ENCODE measurements around the gene GTF2F1. TPM values are rescaled to one million over a fixed set of nuclear protein-coding genes. Genes with fewer than 3 reads are reported as not detected.
"Not testable (repeated sequence)": the region's sequence is repeated elsewhere in the genome, so short reads cannot be mapped to it uniquely, and the experiment has no call there.

Gene GTF2F1
- polyA plus RNA-seq, 3 donors: 75.2 to 92.3 (median 79.6) TPM

GRCh38 chr19:6360445-6360844 is 32.5 kb downstream of the GTF2F1 start:
- DNase-seq (ENCODE audit: low read depth in 3 of 3, low spot score in 2 of 3): not testable (repeated sequence)

GRCh38 chr19:6359568-6360341 is 33.2 kb downstream of the GTF2F1 start:
- no peak for DNase-seq (ENCODE audit: low read depth in 3 of 3, low spot score in 2 of 3)

DNA sequence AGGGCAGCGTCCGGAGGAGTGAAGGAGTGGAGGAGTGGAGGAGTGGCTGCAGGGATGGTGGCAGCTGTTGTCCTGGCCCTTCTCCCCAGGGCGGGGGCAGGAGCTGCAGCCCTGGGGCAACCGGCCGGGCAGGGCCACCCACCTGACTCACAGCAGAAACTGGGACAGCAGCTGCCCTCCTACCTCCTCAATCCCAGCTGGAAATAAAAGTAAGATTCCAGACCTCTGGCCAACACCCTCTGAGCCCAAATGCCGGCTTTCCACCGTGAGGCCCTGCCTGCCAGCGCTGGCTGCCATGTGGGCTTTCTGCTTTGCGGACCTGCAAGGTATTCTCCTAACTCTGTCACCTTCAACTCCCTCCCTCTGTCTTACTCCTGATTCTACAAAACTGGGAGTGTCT is 35.0 kb downstream of the GTF2F1 start:
- DNase-seq (ENCODE audit: low read depth in 3 of 3, low spot score in 2 of 3): no peak

- no peak for DNase-seq (ENCODE audit: low read depth in 3 of 3, low spot score in 2 of 3)
Measured at GRCh38 chr19:6357174-6357573, 35.8 kb downstream of the GTF2F1 start.

DNA sequence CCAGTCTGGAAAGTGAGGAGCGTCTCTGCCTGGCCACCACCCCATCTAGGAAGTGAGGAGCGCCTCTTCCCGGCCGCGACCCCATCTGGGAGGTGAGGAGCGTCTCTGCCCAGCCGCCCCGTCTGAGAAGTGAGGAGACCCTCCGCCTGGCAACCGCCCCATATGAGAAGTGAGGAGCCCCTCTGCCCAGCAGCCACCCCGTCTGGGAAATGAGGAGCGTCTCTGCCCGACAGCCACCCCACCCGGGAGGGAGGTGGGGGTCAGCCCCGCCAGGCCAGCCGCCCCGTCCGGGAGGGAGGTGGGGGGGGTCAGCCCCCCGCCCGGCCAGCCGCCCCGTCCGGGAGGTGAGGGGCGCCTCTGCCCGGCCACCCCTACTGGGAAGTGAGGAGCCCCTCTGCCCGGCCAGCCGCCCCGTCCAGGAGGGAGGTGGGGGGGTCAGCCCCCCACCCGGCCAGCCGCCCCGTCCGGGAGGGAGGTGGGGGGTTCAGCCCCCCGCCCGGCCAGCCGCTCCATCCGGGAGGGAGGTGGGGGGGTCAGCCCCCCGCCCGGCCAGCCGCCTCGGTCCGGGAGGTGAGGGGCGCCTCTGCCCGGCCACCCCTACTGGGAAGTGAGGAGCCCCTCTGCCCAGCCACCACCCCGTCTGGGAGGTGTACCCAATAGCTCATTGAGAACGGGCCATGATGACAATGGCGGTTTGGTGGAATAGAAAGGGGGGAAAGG is 37.5 kb downstream of the GTF2F1 start:
- not testable (repeated sequence) for DNase-seq (ENCODE audit: low read depth in 3 of 3, low spot score in 2 of 3)

DNA sequence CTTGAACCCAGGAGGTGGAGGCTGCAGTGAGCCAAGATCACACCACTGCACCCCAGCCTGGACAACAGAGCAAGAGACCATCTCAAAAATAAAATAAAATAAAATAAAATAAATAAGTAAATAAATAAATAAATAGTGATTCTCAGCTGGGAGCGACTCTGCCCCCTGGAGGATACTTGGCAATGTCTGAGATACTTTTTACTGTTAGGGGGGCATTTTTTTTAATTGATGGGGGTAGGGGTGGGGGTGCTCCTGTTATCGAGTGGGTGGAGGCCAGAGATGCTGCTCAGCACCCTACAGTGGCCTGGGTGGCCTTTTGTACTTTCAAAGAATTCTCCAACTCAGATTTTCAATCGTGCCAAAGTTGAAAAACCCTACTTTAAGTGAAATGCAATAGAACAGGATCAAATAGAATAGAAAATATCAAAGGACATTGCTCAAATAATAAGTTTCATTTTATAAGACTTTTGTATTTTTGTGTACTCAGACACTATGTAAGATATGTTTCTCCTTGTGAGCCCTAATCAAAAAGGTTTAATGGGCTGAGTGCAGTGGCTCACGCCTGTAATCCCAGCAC is 38.8 kb downstream of the GTF2F1 start:
- no peak for DNase-seq (ENCODE audit: low read depth in 3 of 3, low spot score in 2 of 3)

DNA sequence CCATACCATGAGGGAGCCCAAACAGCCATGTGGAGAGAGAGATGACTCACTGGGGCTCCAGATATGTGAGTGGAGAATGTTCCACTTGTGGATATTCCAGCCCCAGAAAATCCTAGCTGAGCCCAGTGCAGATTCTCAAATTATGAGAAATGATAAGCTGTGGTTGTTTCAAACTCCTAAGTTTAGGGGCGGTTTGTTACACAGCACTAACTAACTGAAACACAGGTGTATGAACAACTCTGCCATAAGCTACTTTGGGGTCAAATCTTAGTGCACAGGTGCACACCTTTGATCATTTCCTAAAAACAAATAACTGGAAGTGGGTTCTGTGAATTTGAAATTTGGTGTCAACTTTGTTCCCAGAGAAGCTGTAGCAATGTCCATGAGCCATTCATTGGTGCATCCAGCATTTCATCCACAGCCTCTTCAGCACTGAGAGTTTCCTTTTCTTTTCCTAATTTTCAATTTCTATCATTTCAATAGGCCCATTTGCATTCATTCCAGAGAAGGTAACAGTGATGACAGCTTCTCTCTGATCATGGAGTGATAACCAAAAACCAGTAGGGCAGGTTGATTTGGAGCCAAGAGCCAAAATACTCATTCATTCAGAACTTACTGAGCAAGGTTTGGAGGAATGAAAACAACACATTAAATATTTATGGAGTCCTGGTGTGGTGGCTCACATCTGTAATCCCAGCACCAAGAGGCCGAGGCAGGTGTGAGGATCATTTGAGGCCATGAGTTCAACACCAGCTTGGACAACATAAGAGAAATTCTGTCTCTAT is 40.4 kb downstream of the GTF2F1 start:
- DNase-seq (ENCODE audit: low read depth in 3 of 3, low spot score in 2 of 3): no peak

DNA sequence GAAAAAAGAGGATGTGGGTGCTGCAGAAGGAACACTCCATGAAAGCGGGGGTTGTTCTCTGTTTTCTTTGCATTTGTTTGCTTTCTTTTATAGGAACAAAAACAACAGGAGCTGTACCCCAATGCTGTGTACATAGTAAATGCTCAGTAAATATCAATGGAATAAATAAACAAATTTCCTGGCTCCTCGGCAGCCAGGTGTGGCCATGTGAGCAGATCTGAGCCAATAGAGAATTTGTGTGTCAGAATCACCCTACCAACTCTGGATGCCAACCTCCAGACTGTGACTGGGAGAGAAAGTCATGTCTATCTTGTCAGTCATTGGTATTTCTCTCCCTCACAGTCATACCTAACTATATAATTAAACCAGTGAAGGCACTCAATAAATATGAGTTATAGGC is 42.3 kb downstream of the GTF2F1 start:
- DNase-seq (ENCODE audit: low read depth in 3 of 3, low spot score in 2 of 3): no peak

DNA sequence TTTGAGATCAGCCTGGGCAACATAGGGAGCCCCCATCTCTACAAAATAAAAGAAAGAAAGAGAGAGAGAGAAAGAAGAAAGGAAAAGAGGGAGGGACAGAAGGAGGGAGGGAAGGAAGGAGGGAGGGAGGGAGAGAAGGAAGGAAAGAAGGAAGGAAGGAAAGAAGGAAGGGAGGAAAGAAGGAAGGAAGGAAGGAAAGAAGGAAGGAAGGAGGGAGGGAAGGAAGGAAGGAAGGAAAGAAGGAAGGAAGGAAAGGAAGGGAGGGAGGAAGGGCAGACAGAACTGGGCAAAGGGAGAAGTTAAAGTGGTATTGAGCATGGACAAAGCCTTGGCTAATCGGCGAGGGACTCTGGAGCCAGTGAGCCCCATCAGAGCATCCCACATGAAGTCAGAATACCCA is 43.7 kb downstream of the GTF2F1 start:
- not testable (repeated sequence) for DNase-seq (ENCODE audit: low read depth in 3 of 3, low spot score in 2 of 3)

DNA sequence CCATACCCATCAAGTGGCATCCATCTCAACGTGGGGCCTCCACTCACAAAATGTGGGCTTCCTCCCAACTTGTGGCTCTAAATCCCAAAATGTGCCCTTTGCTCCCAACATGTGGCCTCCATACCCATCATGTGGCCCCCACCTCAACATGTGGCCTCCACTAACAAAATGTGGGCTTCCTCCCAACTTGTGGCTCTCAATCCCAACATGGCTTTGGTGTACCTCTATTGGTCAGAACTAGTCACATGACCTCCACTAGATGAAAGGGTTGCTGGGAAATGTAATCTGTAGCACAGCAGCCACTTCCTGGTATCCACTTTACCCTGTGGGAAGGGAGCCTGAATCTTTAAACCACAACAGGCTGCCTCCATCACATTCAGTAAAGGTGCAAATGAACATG is 49.5 kb downstream of the GTF2F1 start:
- DNase-seq (ENCODE audit: low read depth in 3 of 3, low spot score in 2 of 3): no peak

DNA sequence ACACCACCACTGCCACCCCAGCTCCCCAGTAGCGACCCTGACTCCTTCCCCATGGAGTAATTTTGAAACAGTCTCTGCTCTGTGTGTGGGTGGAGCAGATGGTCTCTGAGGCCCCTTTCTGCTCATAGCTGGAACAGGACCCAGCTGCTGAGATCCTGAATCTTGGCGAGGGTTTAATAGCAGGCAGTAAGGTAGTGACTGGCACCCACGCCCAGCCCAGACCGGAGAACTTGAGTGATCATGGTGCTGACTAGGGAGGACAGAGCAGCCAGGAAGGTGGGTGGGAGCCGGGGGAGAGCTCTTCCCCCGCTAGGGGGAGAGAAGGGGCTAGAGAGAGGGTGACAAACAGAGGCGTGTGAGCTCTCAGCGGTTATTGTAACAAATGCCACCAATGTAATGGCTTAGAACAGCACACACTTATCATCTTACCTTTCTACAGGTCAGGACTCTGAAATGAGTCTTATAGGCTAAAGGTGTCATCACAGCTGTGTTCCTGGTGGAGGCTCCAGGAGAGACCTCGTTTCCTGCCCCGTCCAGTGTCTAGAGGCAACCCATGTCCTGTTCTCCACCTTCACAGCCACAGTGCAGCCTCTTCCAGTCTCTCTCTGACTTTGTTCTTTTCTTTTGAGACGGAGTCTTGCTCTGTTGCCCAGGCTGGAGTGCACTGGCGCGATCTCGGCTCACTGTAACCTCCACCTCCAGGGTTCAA is 52.3 kb downstream of the GTF2F1 start:
- no peak for DNase-seq (ENCODE audit: low read depth in 3 of 3, low spot score in 2 of 3)

DNA sequence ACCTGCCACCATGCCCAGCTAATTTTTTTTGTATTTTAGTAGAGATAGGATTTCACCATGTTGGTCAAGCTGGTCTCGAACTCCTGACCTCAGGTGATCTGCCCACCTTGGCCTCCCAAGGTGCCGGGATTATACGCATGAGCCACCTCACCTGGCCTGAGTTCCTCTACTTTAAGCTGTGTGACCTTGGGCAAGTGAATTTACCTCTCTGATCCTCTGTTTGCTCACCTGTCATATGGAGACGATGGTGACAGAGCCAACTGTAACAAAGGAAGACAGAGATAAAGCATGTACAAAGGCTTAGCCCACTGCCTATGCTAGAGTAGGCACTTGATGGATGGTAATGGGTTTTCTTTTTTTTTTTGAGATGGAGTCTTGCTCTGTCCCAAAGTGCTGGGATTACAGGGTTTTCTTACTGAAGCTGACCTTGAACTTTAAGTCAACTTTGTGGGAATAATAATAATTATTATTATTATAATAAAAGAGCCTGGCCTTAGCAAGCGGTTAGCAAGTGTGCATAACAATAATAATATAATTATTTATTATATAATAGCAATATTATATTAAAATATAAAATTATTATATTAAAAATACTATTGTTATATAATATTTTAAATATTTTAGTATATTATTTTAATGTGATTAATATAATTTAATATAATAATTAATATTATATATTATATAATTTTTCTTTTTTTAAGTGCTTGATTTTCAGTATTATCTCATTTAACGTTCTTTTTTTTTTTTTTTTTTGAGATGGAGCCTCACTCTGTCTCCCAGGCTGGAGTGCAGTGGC is 58.3 kb downstream of the GTF2F1 start:
- DNase-seq (ENCODE audit: low read depth in 3 of 3, low spot score in 2 of 3): no peak

DNA sequence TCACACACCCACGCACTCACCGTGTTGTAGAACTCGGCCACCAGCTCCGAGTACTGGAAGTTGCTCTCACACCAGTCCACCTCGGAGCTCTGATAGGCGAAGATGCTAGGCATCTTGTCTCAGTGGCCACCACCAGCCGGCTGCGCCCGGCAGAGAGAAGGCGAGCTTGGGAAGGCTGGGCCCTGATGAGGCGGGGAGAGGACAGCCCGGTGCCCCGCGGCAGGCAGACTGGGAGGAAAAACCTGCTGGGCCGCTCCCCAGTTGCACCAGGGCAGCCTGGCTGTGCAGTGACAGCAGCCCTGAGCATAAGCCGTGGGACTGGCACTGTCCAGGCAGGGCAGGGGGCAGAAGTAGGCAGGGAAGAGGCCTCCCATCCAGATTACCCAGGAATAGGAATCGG is 59.5 kb downstream of the GTF2F1 start, which contains the start of gene ACER1:
ACER1 (minus strand) TSS at position 174 of the 400 bp plus-strand sequence; CDS start at position 113, 61 bp downstream.
- no peak for DNase-seq (ENCODE audit: low read depth in 3 of 3, low spot score in 2 of 3)

Other genes with a start within 250 kb of the GTF2F1 start
- 10 to 100 TPM; 67.2 to 76.0 (median 72.6) TPM for gene MLLT1, start 113.2 kb downstream of the GTF2F1 start, polyA plus RNA-seq (ENCODE audit: insufficient read length in 3 of 3)
- under 1 TPM in 2 of 3 donors, not detected in 1; 0.08 to 0.11 TPM for gene ACER1, start 59.6 kb downstream of the GTF2F1 start, polyA plus RNA-seq (ENCODE audit: insufficient read length in 3 of 3)
- gene CLPP, start 31.6 kb downstream of the GTF2F1 start, polyA plus RNA-seq (ENCODE audit: insufficient read length in 3 of 3): 10 to 100 TPM; 45.1 to 56.0 (median 55.8) TPM
- 10 to 100 TPM; 34.5 to 44.6 (median 37.5) TPM for gene ALKBH7, start 20.4 kb downstream of the GTF2F1 start, polyA plus RNA-seq (ENCODE audit: insufficient read length in 3 of 3)
- gene PSPN, start 17.2 kb downstream of the GTF2F1 start, polyA plus RNA-seq (ENCODE audit: insufficient read length in 3 of 3): 1 to 10 TPM; 2.0 to 2.6 (median 2.1) TPM
- 100 to 1,000 TPM; 231 to 268 (median 243) TPM for gene KHSRP, start 31.6 kb upstream of the GTF2F1 start, polyA plus RNA-seq (ENCODE audit: insufficient read length in 3 of 3)
- gene SLC25A41, start 40.6 kb upstream of the GTF2F1 start, polyA plus RNA-seq (ENCODE audit: insufficient read length in 3 of 3): under 1 TPM; 0.25 to 0.44 (median 0.26) TPM
- gene SLC25A23, start 66.6 kb upstream of the GTF2F1 start, polyA plus RNA-seq (ENCODE audit: insufficient read length in 3 of 3): 10 to 100 TPM; 66.1 to 76.8 (median 66.4) TPM
- 10 to 100 TPM; 22.0 to 27.5 (median 25.1) TPM for gene CRB3, start 71.1 kb upstream of the GTF2F1 start, polyA plus RNA-seq (ENCODE audit: insufficient read length in 3 of 3)
- 10 to 100 TPM; 38.3 to 45.2 (median 39.1) TPM for gene DENND1C, start 88.6 kb upstream of the GTF2F1 start, polyA plus RNA-seq (ENCODE audit: insufficient read length in 3 of 3)
- 10 to 100 TPM; 24.5 to 39.8 (median 27.8) TPM for gene TUBB4A, start 109.1 kb upstream of the GTF2F1 start, polyA plus RNA-seq (ENCODE audit: insufficient read length in 3 of 3)
- gene TNFSF9, start 137.9 kb upstream of the GTF2F1 start, polyA plus RNA-seq (ENCODE audit: insufficient read length in 3 of 3): under 1 TPM in 2 of 3 donors, not detected in 1; 0.14 to 0.33 TPM
- gene CD70, start 198.0 kb upstream of the GTF2F1 start, polyA plus RNA-seq (ENCODE audit: insufficient read length in 3 of 3): not detected